ENCODE measurements around the gene CFAP91.

The CFAP91 gene

DNA sequence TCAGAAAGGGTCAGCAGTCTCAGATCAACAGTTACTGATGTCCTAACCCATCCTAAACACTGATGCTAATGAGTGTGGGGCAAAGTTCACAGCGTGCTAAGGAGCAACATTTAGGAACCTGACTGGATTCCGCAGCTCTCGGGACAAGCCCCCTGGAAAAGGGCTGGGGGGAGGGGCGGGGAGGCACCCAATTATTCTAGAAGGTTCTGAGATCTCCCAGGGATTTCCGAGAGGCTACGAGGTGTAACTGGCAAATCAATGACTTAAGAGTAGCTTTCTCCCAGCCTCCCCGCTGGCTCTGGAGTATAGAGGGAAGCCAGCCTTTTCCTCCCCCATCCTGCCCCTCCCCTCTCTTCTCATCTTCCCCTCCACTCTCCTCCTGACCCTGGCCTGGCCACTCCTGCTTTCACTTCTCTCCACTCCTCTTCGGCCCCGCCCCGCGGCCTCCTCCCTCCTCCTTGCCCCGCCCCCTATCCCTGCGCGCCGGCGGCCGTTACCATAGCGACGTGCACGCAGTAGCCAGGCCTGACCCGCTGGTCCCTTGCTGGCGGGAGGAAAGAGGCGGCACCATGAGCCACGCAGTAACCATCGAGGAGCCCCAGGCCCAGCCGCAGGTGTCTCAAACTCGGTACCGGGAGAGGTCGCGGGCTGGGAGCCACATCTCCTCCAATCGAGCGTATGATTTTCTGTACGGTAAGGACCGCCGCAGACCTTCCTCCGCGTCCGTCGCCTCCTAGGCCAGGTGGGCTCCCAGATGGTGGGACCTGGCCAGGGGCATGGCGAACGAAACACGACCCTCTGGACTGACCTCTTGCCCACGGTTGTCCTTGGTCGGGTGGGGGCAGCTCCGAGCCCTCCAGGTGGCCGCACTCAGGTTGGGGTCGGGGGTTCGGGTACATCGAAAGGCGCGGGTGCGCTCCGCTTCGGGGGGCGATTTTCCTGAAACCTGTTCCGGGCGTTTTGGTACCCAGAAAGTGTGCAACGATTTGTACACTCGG is at the start of gene CFAP91:
CFAP91 (plus strand) TSS at position 493 of the 998 bp plus-strand sequence; CDS start at position 570, 77 bp downstream.
- peak; percentile 70 to 81 for DNase-seq (ENCODE audit: low read depth in 2 of 2)

DNA sequence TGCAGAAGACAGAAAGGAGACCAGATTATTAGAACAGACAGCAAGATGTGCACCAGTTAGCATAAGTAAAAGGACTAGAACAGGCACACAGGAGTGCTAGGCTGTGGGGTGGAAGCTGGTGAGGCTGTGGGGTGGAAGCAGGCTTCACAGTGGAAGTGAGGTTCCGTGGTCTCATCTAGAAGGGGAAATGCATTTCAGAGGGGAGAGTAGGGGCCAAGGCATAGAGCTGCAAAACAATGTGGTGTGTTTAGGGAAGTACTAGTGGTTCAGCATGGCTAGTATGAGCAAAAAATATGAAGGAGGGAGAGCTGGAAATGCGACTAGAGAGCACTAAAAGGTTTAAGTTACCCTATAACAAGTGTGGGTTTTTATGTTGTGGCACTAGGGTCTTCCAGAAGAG is 48.9 kb upstream of the CFAP91 start:
- DNase-seq (ENCODE audit: low read depth in 2 of 2) = no peak

DNA sequence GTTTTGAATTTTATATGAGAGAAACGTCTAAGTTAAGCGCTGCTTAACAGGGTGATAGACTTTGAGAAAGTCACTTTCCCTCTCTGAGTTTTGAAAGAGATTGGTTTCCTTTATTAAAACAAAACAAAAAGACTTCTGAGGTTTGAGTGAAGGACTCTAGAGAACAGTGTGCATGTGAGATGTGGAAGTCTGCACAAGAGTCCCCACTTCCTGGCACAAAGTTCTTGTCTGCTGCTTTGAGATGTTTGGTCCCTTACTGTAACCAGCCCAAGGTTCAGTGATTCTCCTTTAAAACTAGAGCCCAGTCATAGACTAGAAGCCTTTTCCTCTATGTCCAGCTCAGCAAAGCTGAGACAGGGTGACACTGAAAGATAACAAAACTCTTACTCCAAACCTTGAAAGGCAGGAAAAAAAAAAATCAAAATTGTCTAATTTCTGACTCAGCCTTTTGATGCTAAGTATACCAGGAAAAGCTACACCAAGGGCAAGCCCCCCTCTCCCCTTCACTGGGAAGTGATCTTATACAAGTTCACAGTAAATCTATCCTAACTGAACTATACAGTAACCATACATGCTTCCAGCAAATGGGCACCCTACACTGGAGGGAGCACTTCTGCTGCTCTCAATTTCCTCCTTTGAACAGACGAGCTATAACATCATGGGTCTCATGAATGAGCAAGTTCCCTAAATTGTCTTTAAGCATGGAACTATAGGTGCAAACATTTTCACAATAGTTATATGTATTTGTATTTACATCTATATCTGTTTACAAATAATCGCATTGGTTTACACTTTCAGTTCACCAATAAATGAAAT is 44.7 kb upstream of the CFAP91 start:
- DNase-seq (ENCODE audit: low read depth in 2 of 2) = no peak

DNA sequence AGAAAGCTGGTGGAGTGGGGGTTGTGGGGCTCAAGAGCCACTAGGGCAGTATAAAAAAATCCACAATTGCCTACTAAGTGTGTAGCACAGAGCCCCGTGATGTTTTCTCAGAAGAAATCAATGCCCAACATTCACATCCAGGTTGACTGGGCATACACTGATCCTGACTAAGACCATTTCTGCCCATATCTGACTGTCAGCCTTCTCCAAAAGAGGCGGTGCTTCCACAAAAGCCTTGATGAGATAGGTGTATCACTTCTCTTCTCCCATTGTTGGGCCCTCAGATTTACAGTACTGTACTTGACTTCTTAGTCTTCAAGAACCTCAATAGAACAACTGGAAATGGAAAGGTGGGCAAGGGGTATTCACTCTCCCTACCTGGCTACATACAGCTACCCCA is 43.8 kb upstream of the CFAP91 start:
- DNase-seq (ENCODE audit: low read depth in 2 of 2) = no peak

DNA sequence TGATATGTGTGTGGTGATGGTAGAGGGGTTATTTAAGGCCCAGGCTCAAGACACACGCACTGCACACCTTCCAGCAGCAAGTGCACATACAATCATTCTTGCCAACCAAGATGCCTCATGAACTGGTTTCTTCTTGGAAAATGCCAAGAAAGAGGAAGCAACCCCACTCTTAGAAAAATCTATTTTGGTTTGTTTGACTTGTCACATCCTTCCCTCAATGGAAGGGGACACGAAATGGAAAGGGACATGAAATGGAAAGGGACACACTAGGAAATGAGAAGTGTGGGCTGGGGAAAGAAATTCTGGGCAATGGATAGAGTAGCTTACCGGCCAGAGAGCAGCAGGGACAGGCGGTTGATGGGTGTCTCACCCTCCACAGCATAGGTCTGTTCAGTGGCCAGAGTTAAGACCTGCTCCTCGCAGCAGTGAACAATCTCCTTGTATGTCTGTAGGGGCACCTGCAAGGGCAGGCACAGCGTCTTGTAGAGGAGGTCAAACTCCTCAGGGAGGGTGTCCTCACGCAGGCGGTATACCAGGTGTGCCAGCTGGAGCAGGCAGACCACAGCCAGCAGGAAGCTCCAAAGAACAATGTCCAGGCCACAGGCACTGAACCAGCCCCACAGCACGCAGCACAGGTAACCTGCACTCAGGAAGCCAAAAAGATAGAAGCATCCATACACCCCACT is 43.1 kb upstream of the CFAP91 start:
- DNase-seq (ENCODE audit: low read depth in 2 of 2) = no peak

DNA sequence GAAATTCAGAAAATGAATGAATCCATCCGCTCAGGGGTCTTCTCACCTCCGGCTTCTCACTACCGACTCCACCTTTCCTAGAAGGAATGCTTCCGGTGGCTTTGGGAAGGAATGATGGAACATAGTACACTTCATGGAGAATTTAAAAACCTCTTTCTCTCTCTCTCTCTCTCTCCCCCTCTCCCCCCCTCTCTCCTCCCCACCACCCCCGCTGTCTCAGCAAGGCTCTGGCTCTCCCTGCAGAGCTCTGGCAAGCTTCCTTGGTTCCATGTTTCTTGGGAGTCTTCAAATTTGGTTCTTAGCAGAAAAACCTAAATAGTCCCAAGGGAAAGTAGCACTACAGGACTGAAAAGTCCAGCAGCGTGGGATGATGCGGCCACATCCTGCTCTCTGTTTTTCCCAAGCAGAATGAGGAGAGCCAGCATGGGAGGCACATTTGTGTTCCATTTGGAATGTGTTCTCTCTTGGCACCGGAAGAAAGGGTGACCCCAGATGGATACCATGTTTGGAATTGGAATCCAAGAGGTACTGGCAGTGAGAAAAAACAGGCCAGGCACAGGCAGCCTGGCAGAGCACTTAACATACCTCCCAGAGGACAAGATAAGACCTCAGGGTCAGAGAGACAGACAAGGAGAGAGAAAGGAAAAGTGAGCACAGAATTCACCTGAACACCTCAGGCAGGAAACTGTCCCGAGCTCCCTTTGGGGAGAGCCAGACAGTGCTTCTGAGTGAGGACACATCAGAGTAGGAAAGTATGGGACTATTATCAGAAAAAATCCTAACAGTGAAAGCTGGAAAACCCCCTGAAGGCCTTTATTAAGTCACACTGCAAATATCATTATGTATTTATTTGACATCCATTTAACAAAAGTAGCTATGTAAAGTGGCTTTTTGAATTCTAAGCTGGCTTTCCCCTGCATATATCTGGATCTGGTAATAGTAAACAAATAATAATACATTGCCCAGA is 42.1 kb upstream of the CFAP91 start, which contains the start of gene POPDC2:
POPDC2 (minus strand) TSS at position 116 of the 967 bp plus-strand sequence. CDS start 166 bp downstream, outside the sequence.
- no peak for DNase-seq (ENCODE audit: low read depth in 2 of 2)

DNA sequence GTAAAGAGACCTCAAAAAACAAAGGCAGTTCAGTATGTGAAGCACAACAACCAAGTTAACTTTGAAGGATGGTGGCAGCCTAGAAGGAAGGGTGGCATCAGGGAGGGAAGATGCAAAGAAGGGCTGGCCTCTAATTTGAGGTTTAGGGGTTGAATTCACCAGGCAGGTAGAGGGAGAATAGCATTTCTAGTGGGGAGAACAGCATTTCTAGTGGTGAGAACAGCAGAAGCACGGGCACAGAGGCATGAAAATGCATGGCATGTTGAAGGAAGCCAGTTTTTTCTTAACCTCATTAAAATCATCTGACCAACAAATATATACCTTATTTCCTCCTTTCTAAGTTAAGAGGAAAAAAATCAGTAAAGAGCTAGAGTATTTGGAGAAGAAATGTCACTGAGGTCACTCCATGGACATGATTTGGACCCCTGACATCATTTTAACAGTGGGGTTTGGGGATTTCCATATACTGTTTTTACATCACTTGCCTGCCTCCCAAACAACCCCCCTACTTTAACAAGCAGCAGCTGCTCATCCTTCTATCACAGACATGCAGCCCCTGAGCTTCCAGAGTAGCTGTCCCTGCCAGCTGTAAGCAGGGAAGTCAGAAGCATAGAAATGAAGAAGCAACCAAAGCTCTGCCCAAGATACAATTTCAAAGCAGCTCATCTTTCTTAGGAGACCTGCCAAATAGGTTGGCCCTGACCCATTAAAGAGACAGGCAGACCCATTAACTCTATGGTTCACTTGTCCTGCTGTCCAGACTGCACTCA is 40.0 kb upstream of the CFAP91 start:
- no peak for DNase-seq (ENCODE audit: low read depth in 2 of 2)

DNA sequence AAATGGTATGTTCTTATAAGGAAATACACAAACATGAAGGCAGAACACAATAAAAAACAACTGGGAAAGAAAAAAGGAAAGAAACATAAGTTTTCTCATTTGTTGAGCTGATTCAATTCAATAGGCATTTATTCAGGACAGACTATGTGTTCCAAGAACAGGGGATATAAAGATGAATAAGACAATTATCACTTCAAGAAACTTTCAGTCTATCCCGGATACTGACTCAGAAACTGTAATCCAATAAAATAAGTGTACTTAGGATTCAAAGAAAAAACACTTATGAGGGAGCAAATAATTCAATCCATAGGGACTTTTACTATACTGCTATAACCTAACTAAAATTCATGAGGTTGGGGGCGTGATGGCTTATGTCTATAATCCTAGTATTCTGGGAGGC is 38.9 kb upstream of the CFAP91 start:
- DNase-seq (ENCODE audit: low read depth in 2 of 2) = no peak

DNA sequence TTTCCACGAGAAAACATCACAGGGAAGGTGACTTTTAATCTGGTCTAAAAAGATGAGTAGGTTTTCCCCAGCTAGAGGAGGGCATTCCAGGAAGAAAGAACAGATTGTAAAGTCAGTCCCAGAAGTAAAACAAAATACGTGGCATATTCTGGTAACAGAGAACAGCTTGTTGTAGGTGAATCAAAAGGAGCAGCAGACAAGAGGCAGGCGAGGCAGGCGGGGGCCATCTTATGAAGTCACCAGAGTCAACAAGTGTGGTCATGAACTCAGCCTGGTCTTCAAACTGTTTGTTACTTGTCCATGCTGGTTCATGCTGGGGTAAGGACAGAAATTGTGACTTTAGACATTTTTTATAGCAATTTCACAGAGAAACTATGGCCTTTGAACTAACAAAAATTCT is 38.5 kb upstream of the CFAP91 start:
- no peak for DNase-seq (ENCODE audit: low read depth in 2 of 2)

DNA sequence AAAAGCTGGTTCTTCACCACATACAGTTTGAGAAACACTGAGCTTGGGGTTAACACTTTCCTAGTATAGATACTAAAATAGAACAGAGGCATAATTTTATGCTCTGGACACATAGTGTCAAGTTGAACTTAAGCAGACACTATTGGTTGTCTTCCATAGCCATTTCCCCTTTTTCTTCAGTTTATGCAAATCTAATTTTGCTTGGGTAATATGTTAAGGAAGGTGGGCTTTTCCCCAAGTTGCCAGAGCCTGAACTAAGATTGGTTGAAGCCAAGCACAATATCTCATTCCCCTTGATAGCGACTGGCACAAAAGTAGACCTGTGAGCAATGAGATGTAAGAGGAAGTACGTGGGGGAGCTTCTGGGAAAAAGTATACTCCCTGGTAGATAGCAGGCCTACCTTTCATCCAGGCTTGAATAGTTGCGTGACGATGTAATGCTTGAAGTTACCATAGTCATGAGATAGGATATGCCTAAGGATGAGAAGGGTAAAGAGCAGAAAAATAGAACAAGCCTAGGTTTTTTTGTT is 37.9 kb upstream of the CFAP91 start:
- no peak for DNase-seq (ENCODE audit: low read depth in 2 of 2)

DNA sequence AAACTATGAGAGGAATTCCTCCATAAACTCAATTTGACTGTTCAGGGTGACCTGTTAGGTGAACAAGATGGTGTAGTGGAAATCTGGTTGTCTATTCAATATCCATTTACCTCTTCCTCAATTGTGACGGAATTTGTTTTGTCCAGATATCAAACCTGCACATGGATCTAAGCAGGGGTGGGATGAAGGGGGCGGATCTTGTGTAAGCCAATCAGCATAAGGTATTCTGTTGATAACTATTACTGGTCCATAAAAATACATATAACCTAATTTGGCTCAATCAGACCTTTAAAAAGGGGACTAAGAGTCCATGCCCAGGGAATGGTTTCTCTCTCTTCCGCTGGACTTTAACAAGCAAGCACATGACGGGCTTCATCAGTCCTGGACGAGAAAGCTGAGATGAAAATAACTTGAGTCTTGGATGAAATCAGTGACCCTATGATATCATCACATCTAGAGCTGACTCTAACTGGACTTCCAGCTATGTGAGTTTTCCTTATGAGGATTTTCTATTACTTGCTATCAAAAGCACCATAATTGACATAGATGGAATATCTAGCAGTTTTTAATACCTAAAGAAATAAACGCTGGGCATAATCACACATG is 36.8 kb upstream of the CFAP91 start:
- no peak for DNase-seq (ENCODE audit: low read depth in 2 of 2)

DNA sequence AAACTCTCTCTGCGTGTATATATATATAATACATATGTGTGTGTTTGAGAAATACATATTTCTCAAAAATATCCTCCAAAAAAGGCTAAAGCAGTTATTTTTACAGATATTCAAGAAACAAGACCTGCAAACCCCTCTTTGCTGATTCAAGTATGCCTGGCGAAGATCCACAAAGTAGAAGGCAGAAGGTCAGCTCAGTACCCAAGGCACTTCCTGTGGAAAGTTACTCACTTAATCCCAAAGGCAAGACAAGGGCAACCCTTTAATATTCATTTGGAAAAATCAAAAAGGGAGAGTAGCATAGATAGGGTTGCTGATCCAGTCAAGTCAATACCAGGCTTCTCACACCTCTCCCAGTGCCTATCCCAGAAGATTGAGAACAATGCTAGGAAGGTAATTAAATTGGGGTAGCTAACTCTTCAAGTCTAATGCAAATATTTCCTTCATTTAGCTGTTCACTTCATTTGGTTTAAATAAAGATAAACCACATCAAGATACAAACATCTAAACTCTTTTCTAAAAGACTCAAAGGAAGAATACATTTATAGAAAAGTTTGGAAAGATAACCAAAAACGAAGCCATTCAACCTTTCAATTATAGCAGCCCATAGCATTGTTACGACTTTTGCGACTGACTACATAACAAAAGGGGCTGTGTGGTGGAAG is 32.8 kb upstream of the CFAP91 start:
- DNase-seq (ENCODE audit: low read depth in 2 of 2) = no peak

DNA sequence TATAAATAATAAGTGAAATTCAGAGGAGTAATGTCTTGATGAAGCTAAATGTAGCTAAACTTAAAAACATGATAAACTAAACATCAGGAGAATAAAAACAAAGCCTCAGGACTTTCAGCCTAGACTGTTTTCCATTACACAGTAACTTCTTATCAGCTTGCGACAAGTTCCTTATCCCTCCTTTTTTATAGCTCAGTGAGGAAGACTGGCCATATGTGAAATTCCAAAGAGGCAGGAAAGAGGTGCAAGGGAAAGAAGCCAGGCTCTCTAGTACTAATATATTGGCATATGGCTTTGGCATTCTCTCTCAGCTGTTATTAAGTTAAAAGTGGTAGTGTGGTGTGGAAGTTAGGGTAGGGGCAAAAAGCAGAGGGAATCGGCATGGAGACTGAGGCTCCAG is 30.0 kb upstream of the CFAP91 start:
- no peak for DNase-seq (ENCODE audit: low read depth in 2 of 2)

DNA sequence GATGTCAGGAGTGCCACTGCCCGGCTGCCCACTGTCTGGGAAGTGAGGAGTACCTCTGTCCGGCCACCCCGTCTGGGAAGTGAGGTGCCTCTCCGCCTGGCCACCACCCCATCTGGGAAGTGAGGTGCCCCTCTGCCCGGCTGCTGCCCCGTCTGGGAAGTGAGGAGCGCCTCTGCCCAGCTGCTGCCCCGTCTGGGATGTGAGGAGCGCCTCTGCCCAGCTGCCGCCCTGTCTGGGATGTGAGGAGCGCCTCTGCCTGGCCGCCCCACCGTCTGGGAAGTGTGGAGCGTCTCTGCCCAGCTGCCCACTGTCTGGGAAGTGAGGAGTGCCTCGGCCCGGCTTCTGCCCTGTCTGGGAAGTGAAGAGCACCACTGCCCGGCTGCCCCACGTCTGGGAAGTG is 28.9 kb upstream of the CFAP91 start:
- DNase-seq (ENCODE audit: low read depth in 2 of 2) = no peak

DNA sequence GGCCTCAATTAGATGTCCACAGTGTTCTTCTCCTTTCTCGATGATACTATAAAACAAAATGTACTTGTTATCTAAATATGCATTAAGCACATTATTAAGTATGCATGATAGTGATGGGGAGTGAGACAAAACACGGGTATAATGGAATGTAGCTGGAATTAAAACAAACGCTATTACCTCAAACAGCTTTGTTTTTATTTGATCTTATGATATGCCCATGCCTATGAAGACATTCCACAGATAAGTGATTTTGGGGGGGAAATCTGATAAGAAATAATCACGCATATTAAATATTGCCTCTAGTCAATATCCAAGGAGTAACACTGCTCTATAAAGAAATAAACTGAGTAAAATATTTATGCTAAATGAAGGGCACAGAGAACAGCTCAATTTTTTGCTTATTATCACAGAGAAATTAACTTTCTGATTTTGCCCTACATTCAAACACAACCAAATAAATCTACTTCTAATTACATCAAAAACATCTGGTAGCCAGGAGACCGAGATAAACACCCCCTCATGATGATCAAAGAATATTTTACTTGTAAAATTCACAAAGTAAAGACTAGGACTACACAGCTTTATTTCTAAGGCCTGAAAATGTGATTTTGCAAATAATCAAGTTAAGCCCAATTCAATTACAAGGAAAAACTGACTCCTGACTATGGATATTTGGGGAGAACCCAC is 27.5 kb upstream of the CFAP91 start:
- no peak for DNase-seq (ENCODE audit: low read depth in 2 of 2)

DNA sequence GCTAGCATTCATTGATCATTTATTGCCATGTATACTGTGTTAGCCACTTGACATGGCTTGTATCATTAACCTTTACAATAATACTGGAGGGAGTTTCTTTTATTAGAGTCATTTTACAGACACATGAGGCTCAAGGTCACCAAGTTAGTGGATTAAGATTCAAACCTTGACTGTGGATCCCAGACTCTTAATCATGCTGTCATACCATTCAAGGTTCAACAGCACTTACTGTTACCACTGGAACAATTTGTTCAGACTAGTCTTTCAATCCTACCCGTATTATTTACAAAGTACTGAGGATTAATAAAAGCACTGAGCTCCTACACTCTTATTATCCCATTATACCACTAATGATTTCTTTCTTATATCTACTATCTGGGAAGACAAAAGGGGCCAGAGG is 26.8 kb upstream of the CFAP91 start:
- no peak for DNase-seq (ENCODE audit: low read depth in 2 of 2)

DNA sequence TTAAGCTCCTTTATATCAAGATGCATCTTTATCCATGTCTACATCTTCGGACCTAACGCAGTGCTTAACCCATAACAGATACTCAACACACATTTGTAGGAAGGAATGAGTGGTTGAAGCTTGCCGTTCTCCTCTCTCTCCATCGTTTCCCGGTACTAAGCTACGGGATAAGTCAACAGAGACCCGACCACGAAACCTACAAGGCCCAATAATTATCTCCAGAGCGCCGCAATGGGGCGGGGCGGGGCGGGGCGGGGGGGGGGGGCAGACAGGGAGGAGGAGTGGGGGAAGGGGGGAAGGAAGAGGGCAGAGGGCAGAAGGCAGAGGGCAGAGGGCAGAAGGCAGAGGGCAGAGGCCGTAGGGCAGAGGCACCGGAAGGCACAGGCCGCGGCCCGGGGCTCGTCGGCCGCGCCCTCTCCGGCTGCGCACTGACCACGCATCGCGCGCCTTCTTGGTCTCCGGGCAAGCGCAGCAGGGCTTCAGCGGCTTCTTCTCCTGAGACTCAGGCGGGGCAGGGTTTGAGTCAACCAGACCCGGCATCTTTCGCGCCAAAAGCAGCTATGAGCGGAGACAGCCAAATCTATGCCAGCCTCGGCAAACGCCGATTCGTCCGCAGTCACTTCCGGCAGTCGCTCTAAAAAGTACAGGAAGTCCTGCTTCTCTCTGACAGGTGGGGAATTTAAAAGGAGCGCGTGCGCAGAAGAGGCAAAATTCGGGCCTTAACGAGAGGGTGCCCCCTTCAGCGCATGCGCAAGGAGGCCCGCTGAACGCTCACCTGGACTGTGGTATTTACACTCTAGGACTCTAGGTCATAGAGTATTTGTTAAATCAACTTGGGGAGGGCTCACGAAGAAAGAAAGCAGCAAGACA is 25.8 kb upstream of the CFAP91 start, which contains the start of gene COX17:
COX17 (minus strand) TSS at position 636 of the 870 bp plus-strand sequence; CDS start at position 540, 96 bp downstream.
- peak; percentile 92 to 93 for DNase-seq (ENCODE audit: low read depth in 2 of 2)
